GM18867 (cell line): ENCODE measurements around the gene RET.
"Not testable (repeated sequence)": the region's sequence is repeated elsewhere in the genome, so short reads cannot be mapped to it uniquely, and the experiment has no call there.

Experiments used
- ATAC-seq: cut with Tn5 transposase; IDR thresholded peaks from one replicate; pipeline ENCODE4 v1.9.1; 2021; ENCODE audit warnings: mild to moderate bottlenecking, moderate library complexity; ENCODE audit not compliant: unreplicated experiment

RET gene

DNA sequence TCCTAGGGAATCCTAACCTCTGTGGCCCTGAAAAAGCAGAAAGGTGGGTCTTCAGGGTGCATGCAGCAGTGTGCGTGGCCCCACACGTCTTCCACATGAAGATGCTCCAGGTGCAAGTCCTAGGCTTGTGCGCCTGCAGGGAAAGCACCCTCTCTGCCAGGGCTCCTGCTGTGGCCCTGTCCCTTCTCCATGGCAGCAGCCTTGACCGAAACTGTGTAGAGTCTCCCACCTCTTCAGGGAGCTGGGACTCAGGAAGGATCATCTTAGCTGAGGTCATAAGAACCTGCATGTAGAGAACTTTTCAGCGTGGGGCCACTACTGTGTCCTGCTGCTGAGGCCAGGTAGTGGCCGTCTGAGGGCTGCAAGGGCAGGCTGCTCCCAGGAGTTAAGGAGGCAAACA lies 55.0 kb downstream of the RET start:
- no peak for ATAC-seq

DNA sequence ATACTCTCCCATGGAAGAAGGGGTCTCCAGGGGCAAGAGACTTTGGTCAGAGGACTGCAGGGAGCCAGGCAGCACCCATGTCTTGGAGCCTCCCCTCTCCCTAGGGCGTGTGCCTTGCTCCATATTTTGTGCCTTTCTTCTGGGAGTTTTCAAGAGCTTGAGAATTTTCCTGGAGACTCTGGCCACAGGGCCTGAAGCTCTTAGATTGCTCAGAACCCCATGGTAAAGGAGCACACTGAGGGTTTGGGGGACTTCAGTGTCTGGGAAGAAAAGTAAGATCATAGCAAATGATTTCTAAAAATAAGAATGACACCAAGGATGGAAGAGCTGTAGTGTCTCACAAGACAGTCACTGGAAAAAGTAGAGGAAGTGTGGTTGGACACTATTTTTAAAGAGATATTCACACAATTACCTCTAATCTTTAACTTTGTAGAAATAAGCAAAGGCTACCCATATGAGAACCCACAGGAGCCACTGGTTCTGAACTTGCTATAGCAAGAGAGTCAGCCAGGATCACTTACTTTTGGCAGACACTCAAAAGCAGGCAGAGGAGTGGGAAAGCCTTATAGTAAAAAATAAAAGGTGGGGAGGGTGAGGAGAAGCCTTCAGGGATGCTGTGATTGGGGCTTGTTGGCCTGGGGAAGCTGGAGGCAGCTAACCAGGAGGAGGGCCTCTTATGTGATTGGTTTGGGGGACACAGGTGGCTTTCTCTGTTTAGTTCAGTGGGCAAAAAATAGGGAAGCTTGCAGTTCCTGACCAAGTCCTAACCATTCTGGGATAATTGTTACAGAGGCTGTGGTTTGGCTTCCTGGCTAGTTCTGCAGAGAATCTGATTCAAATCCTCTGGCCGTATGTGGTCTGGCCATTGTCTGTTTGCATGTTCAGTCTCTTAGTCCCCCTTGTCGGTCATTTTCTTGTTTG lies 56.3 kb downstream of the RET start:
- ATAC-seq = no peak

DNA sequence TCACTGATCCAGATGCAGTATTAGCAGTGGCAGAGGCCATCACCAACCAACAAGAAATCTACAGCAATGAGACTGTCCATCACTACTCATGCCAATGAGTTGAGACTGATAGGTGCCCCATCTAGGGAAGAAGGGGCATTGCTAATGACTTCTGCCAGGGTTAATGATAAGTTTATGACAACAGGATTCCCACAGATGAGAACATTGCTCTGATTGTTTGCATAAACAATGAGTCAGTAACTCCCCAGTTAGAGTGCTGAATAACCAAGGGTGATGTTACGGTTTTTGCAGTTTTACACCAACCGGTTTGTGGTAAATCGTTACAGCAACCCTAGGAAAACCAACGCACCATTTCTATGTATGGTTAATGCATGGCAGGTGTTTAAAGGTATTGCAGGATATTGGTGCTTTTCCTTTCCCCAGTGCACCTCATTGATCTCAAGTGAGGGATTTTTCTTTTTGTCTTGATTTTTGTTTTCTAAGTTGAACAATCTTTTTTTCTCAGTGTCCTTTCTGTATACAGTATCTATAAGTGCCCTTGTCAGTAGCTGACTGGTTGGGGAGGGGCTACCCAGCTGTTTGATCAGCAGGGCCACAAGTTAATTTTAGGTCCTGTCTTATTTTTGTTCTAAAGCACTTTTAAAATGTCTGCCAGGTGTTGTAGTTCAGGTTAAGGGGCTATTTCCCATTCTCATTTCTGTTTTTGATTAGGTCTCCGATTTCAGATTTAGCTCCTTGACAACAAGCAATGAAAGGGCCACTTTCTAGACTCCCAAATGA lies 57.4 kb downstream of the RET start:
- no peak for ATAC-seq

DNA sequence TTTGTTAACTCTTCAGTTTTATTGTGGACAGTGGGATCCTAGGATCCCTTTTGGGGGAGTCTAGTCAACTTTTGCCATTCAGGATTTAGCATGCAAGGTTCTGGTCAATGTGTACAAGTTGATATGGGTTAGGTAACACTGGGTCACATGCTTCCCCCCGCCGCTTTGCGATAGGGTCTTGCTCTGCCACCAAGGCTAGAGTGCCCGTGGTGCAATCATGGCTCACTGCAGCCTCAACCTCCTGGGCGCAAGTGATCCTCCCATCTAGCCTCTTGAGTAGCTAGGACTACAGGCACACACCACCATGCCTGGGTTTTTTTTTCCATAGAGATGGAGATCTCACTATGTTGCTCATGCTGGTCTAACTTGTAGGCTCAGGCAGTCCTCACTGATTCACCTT lies 58.2 kb downstream of the RET start:
- ATAC-seq = no peak

DNA sequence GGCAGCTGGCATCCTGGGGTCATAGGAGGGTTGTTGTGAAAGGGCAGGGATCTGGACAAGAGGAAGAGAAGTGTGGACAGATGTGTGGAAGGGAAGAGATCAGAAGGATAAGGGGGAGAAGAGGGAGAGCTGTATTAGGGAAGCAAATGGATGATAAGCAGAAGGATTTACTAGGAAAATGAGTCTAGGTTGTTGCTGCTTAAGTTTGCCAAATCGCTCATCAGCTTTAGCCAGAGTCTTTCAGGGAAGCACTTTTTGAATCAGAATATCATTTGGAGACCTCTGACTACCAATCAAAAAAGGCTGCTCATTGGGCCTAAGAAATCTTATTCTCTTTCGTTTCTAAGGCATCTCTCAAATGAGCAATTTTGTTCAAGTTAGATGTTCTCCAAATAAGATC lies 58.8 kb downstream of the RET start:
- ATAC-seq = no peak

DNA sequence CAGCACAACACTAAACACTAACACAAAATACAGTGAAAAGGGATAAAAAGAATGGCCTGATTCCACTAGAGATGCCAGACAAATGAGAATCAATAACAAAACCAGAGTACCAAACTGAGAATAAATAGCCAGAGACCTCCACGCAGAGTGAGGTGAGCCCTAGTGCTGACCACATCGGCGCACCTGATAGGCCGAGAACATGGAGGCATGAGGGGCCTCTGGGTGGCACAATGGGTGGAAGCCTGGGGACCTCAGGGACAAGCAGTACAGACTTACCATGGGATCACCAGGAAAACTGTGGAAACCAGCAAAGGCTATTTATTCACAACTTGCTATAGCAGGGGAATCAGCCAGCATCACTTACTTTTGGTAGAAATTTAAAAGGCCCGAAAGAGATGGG lies 59.6 kb downstream of the RET start:
- no peak for ATAC-seq

DNA sequence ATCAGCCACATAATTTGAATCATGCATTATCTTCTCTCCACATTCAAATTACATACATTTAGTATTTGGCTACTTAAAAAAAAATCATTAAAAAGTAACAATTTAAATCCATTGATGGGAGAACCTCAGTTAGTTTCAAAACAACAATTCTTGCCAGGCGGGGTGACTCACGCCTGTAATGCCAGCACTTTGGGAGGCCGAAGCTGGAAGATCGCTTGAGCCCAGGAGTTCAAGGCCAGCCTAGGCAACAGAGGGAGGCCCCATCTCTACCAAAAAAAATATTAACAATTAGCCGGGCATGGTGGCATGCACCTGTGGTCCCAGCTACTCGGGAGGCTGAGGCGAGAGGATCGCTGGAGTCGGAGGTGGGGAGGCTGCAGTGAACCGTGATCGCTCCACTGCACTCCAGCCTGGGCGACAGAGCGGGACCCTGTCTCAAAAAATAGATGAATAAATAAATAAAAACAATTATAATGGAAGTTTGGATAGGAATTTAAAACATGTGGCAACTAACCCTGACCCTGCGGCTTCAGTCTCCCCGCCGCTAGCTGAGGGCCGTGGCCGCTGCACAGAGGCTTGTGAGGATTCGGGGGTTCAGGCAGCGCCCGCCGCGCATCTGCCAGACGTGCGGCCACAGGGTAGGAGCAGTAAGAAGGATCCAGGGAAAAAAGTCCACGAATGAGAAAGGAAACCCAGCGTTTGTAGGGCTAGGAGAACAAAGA lies 60.3 kb downstream of the RET start:
- ATAC-seq = no peak

DNA sequence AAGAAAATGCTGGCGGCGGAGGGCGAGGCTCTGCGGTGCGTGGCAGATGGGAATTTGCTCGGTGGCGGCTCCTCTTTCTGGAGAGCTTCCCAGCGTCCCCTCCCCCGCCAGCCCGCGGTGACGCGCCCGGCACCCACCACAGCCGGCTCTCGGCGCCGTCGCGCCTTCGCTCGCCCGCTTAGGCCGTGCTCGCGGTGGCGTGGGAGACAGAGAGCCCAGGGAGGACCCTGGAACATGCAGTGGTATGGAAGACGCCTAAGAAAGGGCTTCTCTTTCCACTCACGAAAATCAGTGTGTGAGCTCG lies 60.8 kb downstream of the RET start:
- peak; percentile 21 for ATAC-seq

DNA sequence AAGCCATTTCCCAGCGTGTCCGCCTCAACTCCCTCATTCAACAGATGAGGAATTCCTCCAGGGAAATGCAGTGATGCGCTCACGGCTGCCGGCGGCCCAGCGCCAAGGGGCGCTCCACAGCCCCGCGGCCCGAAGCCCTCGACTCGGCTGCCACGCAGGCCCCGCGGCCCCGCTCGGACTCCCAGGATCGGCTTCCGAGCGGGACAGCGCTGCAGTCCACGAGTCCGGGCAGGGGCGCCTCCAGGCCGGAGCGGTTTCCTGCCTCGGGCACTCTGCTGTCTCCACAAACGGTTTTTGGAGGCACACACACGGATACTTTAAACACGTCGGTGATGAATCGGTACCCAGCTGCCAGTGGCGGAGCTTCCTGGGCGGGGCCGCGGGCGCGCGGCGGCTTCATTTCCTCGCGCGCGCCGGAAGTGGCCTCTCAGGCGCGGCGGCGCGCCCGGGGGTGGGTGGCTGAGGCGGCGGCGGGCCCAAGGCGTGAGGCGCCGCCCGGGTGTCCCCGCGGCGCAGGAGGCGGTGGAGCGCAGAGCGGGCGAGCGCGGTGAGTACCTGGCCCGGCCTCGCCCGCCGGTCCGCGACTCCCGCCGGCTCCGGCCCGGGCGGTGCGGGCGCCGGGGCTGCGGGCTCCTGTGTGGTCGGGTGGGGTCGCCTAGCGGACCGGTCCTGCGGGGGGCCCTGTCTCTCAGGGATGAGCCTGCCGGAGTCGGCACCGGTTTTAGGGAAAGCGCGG lies 61.3 kb downstream of the RET start, which contains the start of gene CSGALNACT2:
TSS of gene CSGALNACT2 (plus strand) at position 425 of the 736 bp plus-strand sequence. CDS start 16,705 bp downstream, outside the sequence.
- peak; percentile 77 for ATAC-seq

DNA sequence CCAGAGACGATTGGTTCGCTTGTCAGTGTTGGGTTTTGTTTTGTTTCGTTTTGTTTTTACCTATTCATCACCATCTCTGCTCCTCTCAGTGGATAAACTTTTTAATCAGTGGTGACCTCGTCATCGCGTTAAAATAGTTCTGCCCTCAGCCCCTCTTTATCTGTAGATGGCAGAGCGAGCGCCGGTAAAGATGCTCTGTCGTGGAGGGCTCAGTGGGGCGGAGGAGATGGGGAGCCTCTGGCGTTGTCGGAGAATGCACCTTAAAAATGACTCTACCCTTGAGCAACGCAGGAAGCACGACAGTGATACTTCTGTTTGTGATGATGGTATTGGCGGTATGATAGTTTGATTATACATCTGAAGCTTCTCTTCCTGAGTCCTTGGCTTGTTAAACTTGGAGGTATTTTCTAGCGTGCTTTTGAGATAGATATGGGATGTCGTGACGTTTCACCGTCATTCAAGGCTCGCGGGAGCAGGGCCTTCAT lies 61.9 kb downstream of the RET start:
- peak; percentile 44 for ATAC-seq

DNA sequence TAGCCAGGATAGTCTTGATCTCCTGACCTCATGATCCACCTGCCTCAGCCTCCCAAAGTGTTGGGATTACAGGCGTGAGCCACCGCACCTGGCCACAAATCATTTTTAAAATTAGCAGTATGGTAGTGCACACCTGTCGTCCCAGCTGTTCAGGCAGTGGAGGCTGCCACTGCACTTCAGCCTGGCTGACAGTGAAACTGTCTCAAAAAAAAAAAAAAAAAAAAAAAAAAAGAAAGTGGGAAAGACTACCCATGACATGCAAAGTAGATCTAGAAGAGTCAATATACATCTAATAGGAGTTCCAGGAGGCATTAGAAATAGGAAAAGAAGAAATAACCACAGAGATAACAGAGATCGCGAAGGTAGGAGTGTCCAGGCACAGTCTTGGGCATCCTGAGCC lies 64.6 kb downstream of the RET start:
- ATAC-seq = no peak

DNA sequence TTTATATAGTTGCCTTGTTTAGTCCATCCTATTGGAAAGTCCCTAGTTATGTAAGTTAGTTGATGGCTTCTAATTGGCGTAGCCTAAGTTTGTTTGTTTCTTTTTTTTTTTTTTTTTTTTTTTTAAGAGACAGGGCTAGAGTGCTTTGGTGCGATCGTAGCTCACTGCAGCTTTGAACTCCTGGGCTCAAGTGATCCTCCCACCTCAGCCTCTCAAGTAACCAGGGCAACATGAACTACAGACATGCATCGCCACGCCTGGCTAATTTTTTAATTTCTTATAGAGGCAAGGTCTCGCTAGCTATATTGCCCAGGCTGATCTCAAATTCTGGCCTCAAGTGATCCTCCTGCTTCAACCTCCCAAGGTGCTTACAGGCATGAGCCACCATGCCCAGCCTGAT lies 68.4 kb downstream of the RET start:
- no peak for ATAC-seq

DNA sequence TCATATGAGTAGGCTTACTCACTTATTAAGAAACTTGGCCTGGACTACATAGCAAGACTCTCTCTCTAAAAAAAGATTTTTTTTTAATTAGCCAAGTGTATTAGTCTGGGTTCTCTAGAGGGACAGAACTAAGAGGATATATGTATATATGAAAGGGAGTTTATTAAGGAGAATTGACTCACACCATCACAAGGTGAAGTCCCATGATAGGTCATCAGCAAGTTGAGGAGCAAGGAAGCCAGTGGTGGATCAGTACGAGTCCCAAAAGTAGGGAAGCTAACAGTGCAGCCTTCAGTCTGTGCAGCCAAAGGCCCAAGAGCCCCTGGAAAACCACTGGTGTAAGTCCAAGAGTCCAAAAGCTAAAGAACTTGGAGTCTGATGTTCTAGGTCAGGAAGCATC lies 69.1 kb downstream of the RET start:
- not testable (repeated sequence) for ATAC-seq

DNA sequence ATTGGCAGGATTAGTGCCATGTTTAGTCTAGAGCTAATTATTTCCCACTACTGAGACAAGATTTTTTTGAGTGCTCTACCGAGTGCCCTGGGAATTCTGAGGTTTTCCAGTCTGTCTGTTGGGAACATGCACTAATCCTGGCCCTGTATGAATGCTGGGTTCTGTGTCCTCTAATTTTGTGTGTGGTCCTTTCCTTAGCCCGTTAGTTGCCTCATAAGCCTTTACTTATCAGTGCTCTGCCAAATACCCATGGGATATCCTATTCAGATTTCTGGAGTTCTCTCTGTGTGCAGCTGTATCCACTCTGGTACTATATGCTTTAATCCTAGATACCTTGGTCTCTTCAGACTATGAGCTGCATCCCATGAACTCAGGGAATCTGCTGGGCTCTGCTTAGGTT lies 74.5 kb downstream of the RET start:
- no peak for ATAC-seq

DNA sequence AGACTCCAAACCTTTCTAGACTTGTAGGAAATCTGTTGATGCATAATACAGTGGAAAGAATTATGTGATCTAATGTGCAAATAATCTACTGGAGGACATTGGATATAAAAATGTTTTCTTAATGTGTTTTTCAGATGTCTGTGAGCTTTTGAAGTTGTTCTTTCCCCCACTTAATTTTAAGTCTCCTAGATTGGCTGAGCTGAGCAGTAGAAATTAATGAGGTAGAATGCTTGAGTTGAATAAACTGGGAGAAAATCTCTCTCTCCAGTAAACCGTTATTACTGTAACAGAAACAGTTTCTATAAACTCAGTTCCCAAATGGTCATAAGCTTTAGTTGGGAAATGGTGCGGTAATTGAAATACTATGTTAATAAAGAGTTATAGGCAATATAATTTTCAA lies 77.0 kb downstream of the RET start:
- no peak for ATAC-seq

DNA sequence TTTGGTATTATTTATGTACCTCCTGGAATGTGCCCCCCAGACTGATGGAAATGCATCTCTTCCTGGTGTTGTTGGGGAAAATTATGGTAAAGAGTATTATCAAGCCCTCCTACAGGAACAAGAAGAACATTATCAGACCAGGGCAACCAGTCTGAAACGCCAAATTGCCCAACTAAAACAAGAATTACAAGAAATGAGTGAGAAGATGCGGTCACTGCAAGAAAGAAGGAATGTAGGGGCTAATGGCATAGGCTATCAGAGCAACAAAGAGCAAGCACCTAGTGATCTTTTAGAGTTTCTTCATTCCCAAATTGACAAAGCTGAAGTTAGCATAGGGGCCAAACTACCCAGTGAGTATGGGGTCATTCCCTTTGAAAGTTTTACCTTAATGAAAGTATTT lies 78.4 kb downstream of the RET start:
- ATAC-seq = no peak

DNA sequence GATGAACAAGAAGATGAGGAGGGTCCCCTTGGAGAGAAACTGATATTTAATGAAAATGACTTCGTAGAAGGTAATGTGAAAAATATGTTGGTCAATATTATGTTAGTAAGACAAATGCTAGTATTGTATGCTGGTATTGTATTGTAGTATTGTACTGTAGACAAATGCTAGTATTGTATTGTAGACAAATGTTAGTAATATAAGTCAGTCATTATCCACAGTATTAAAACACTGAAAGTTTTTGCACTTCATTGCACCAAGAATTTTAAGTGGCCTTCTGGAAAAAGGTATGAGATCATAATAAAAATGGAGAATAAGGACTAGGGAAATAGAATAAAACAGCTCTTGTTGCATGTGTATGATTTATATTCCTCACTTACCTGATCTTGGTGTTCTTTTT lies 78.9 kb downstream of the RET start:
- ATAC-seq = no peak

DNA sequence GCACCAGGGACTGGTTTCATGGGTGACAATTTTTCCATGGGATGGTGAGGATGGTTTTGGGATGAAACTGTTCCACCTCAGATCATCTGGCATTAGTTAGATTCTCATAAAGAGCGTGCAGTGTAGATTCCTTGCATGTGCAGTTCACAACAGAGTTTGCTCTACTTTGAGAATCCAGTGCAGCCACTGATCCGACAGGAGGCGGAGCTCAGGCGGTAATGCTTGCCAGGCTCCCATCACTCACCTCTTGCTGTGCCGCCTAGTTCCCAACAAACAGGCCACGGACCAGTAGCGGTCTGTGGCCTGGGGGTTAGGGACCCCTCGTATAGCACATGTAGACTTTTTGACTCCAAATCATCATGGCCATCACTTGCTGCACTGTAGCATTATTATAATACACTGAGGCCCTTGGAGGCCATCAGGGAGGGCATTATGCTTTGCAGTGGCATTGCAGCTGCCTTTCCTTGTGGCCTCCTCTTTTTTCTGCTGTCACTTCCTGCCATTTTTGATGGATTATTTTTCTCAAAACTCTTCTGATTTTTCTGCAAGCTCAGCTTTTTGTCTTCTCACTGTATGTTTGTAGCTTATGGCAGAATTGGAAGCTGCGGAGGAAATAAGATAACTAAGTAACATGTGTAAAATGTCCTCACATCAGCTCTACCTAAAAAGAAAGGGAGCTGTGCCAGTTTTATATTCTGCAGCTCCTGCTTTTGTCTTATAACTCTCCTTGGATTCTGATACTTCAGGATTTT lies 79.9 kb downstream of the RET start:
- no peak for ATAC-seq

DNA sequence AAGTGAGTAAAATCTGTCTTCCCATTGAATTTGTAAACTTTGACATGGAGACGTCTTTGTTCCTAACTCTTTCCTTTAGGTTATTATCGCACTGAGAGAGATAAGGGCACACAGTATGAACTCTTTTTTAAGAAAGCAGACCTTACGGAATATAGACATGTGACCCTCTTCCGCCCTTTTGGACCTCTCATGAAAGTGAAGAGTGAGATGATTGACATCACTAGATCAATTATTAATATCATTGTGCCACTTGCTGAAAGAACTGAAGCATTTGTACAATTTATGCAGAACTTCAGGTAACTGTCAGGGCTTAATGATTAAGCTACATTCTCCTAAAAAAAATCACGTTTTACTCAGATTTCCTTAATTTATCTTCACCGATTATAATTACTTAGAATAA lies 81.8 kb downstream of the RET start:
- no peak for ATAC-seq
